T-helper 2 cell treated with Interferon-gamma antibody and Interleukin-4, amounts not matched to agents 100 ng/mL and 5 ng/mL, for 36 hours (primary cell): ENCODE measurements around the gene ADAP1. TPM values are rescaled to one million over a fixed set of nuclear protein-coding genes. Genes with fewer than 3 reads are reported as not detected.

Experiments used
- intact Hi-C: fragments of 100-400 bp; cut with micrococcal nuclease; formaldehyde crosslinking; loops from one replicate; pipeline ENCODE4 v1.15.1; 2023
- total RNA-seq: library from RNA; stranded (reverse); gene quantifications from 2 replicates; pipeline ENCODE4 v1.2.3, GENCODE V29; 2022

Gene ADAP1
- total RNA-seq, 1 donor from 2014 or later = 25.0 TPM

- intact Hi-C loops = no loop called here
Observed at GRCh38 chr7:940599-941408, 13.7 kb downstream of the ADAP1 start.

DNA sequence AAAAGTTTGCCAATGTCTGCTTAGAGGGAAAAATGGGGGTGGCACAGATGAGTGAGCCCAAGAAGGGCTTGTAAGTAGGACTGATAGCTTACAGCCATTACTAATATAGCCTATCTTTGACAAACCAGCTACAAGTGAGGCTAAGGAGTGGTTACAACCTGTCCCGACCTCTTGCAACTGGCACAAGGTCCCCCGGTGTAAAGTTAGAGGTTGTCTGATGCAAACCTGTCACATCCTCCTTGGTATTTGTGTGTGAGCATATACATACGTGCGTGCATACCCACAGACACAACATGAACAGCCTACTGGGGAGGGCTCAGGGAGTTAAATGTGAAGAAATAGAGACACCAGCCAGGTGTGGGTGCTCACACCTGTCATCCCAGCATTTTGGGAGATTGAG is 14.6 kb downstream of the ADAP1 start:
- intact Hi-C loops = no loop called here

DNA sequence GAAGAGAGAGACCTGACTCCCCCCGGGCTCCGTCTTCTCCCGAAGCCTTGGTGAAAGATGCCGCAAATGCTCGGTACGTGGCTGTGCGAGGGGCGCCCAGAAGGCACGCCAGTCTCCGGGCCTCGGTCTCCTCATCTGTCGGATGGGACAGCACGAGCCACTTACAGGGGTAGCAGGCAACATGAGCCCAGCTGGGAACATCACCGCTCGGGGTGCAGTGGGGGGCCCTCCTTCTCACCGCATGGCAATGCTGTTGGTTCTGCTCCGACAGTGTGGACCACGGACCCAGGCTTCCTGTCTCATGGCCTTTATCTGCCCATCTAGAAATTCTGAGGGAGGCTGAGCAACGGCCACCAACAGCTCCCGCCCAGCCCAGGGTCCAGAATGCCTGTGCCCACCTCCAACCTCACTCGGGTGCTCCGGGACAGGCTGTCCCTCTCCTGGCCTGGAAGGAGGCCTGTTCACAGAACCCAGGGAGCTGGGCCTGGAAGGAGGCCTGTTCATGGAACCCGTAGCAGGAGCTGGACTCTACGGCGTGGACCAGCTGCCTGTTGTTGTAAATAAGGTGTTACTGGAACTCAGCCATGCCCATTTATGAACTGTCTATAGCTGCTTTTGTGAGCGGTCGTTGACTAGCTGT is 15.8 kb downstream of the ADAP1 start:
- intact Hi-C loops = no loop called here

DNA sequence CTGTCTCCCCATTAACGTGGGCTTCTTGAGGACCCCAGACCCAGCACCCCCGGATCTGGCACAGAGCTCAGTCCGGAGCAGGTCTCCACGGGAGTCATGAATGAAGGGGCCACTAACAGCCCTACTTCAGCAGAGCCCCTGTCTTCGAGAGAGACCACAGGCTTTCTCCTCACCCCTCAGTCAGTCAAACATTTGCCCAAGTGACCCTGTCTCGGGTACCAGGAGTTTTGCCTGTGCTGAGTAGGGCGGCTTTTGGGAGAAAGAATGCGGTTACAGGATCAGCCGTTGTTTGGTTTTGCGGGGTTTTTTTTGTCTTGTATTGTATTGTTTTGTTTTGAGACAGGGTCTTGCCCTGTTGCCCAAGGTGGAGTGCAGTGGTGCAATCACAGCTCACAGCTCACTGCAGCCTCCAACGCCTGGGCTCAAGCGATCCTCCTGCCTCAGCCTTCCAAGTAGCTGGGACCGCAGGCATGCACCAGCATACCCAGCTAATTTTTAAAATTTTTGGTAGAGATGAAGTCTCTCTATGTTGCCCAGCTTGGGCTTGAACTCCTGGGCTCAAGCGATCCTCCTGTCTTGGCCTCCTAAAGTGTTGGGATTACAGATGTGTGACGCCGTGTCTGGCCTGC is 16.5 kb downstream of the ADAP1 start:
- intact Hi-C loops = loop anchor here (2.0 kb wide), 1 partner anchor 15 kb away; no protein-coding TSS in a partner anchor

- intact Hi-C loops = loop anchor here (2.0 kb wide), 1 partner anchor 14 kb away; no protein-coding TSS in a partner anchor
Observed at GRCh38 chr7:936386-937054, 18.0 kb downstream of the ADAP1 start.

- intact Hi-C loops = loop anchor here (2.0 kb wide), 1 partner anchor 13 kb away; no protein-coding TSS in a partner anchor
Observed at GRCh38 chr7:935874-936385, 18.6 kb downstream of the ADAP1 start.

DNA sequence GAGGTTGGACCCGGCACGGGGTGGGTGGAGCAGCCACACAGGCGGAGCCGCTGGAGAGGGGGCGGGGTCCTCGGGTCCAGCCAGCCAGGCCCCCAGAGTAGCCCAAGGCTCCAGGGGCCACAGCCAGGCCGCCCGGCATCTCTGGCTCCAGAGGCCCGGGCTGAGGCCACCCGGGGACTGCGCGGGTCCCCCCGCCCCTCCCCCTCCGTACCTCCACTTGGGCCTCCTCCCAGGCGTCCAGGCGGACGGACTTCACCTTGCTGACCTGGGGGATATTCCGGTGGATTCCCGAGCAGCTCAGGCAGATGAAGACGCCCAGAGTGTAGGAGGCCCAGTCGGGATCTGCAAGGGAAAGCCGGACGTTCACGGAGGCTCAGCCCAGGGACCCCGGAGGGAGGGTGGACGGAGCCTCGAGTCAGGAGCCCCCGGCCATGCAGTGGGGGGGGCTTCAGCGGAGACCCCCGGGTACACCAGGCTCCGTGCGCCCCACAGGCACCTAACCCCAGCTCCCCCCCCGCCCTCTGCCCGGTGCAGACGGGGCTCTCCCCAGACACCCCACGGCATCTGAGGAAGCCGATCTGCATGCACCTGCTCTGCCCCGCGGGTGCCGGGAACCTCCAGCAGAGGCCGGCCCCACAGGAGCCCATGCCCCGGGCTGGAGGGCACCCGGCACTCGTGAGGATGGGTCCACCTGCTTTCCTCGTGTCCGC is 19.2 kb downstream of the ADAP1 start:
- intact Hi-C loops = no loop called here

GRCh38 chr7:934469-935163 is 19.9 kb downstream of the ADAP1 start:
- intact Hi-C loops = no loop called here

DNA sequence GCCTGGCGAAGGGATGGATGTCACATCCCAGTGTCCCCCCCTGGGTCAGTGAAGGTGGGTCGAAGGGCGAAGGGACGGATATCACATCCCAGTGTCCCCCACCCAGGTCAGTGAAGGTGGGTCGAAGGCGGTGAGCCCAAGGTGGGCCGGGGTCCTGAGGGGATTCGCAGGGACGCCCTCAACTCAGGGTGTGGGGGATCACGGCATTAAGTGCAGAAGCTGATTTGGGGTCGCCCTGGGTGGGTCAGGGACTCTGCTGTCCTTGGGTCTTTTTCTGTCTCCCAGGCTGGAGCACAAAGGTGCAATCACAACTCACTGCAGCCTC is 21.9 kb downstream of the ADAP1 start:
- intact Hi-C loops = no loop called here

- intact Hi-C loops = no loop called here
Observed at GRCh38 chr7:931871-932650, 22.4 kb downstream of the ADAP1 start.

DNA sequence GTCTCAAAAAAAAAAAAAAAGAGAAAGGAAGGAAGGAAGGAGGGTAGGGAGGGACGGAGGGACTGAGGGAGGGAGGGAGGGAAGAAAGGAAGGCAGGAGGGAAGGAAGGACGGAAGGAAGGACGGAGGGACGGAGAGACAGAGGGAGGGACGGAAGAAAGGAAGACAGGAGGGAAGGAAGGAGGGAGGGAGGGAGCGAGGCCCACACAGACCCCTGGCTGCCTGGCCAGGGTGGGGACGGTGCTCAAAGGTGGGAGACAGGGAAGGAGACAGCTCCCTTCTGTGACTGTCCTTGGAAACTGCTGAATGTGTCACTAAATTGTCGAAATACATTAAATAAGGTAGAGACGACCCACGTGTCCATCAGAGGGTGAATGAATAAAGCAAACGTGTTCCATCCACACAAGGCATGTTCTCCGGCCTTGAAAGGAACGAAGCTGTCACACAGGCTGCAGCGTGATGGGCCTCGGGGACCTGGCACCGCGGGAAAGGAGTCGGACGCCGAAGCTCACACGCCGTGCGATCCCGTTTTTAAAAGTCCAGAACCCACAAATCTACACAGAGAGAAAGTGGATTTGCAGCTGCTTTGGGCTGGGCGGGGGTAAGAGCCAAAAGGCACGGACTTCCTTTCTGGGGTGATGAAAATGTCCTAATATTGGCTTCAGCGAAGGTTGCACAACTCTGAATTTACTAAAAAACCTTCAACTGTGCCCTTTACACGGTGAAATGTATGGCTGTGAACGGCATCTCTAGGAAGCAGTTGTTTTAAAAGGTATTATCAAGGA is 23.3 kb downstream of the ADAP1 start:
- intact Hi-C loops = no loop called here

DNA sequence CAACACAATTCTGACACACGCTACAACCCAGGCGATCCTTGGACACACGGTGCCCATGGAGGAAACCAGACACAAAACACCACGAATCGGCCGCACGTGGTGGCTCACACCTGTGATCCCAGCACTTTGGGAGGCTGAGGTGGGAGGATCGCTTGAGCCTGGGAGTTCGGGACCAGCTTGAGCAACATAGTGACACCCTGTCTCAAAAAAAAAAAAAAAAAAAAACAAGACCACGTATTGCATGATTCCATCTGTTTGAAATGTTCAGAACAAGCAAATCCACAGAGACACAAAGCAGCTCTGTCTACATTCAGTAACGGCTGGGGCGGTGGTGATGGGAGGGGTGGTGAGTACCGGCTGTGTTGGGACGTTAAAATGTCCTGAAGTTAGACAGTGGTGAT is 25.2 kb downstream of the ADAP1 start:
- intact Hi-C loops = loop anchor here (10.0 kb wide), 1 partner anchor 325 kb away; no protein-coding TSS in a partner anchor

- intact Hi-C loops = loop anchor here (10.0 kb wide), 1 partner anchor 322 kb away; no protein-coding TSS in a partner anchor
Observed at GRCh38 chr7:927031-927671, 27.3 kb downstream of the ADAP1 start.

DNA sequence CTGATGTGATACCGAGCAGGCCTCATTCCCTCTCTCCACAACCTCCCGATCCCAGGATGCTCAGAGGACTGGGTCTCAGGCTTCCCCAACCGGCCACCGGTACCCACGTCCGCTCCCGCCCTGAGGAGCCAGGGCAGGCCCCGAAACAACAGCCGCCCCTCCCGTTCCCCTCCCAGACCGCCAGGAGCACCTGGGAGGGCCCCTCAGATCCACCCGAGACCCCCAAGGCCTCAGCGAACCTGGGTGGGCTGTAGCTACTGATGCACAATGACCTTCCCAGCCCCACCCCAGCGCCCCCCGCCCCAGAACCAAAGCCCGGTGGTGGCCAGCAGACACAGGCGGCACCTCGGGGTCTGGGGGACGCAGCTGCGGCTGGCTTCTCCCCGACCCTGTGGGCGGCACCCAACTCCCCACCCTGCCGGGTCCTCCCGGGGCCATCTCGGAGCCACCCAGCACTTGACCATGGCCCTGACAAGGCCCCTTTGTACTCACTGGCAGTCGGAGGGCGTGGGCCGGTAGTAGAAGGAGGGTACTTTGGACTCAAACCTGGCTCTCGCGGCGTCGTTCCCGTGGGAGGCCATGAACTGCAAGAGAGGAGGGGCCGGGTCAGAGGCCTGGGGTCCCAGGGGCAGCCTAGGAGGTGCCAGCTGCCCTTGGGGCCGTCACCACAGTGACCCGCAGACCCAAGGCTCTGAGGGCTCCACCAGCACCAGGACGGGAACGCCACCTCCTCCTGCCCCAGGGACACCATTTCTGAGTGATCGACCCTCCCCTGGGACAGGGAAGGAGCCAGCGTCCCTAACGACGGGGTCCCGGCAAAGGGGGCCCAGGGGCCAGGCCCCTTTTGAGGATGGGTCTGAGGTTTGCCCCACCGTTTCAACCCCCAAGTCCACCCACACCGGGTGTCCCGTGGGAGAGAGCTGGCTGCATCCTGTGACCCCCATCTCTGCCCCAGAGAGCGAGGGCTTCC is 28.1 kb downstream of the ADAP1 start:
- intact Hi-C loops = loop anchor here (10.0 kb wide), 1 partner anchor 322 kb away; no protein-coding TSS in a partner anchor

- intact Hi-C loops = loop anchor here (10.0 kb wide), 1 partner anchor 321 kb away; no protein-coding TSS in a partner anchor
Observed at GRCh38 chr7:925601-926000, 28.9 kb downstream of the ADAP1 start.

DNA sequence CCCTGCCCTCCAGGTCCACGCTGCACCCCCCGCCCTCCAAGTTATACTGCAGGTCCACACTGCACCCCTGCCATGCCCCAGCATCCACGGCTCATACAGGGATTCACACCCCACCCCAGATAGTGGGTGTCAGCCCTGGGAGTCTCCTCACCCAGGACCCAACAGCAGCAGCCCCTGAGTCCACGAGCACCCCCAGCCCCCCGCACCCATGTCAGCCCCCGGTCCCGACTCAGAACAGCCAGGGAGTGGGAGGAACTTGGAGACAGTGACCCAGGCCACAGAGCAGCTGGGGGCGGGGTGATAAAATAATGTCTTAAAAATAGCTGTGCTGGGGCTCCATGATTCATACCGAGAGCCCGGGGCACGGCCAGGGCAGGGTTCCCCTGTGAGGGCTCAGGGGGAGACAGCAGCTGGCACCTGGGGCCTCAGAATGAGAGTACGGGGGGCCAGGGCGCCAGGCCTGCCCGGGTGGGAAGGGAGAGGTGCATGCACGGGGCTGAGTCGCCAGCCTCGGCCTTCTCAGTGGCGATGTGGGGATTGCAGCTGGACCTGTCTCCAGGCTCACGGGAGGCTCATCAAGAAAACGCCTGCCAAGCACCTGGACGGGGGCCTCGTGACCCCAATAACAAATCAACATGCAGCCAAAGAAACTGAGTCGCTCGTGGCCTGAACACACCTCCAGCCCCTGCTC is 29.8 kb downstream of the ADAP1 start:
- intact Hi-C loops = loop anchor here (5.0 to 10.0 kb wide), 2 partner anchors 33 to 320 kb away; no protein-coding TSS in a partner anchor
